Liver (tissue), 9 donors: Measurements from ENCODE around the gene MAD2L1BP. TPM values are rescaled to one million over a fixed set of nuclear protein-coding genes. Genes with fewer than 3 reads are reported as not detected.

Source experiments
- DNase-seq: peaks from one replicate; pipeline ENCODE4 v3.0.0-alpha.2; 2017; ENCODE audit warnings: low spot score
- H3K27ac ChIP-seq, 2 donors: one replicate each; pipeline ENCODE4 v1.7.0; 2013; ENCODE audit warnings: inconsistent platforms in 2 of 2, low read length in 2 of 2, control low read depth in 1 of 2, low read depth in 1 of 2, mild to moderate bottlenecking in 1 of 2
- H3K27me3 ChIP-seq, 4 donors: one replicate each; pipeline versions ENCODE4 v1.6.1 to v1.7.0; 2013; ENCODE audit warnings: low read length in 3 of 4, inconsistent platforms in 1 of 4, mild to moderate bottlenecking in 1 of 4, moderate library complexity in 1 of 4; ENCODE audit not compliant: control insufficient read depth in 4 of 4, insufficient read depth in 4 of 4
- H3K36me3 ChIP-seq, 4 donors: one replicate each; pipeline versions ENCODE4 v1.6.1 to v1.7.0; 2013; ENCODE audit warnings: low read length in 3 of 4, mild to moderate bottlenecking in 3 of 4, low read depth in 1 of 4, moderate library complexity in 1 of 4; ENCODE audit not compliant: control insufficient read depth in 4 of 4, insufficient read depth in 3 of 4
- H3K4me1 ChIP-seq, 4 donors: one replicate each; pipeline versions ENCODE4 v1.6.1 to v1.7.0; 2013; ENCODE audit warnings: low read length in 3 of 4, mild to moderate bottlenecking in 3 of 4, moderate library complexity in 1 of 4; ENCODE audit not compliant: control insufficient read depth in 4 of 4, insufficient read depth in 4 of 4
- H3K4me3 ChIP-seq, 3 donors: one replicate each; pipeline versions ENCODE4 v1.6.1 to v1.7.0; 2013; ENCODE audit warnings: low read length in 3 of 3, control low read depth in 1 of 3, low read depth in 1 of 3, mild to moderate bottlenecking in 1 of 3
- H3K9ac ChIP-seq, 2 donors: one replicate each; pipeline ENCODE4 v1.7.0; 2013; ENCODE audit warnings: low read length in 2 of 2, mild to moderate bottlenecking in 2 of 2, moderate library complexity in 2 of 2, control low read depth in 1 of 2, low read depth in 1 of 2
- H3K9me3 ChIP-seq, 4 donors: one replicate each; pipeline versions ENCODE4 v1.6.1 to v1.7.0; 2013; ENCODE audit warnings: low read length in 3 of 4; ENCODE audit not compliant: control insufficient read depth in 4 of 4
- ATF3 ChIP-seq: IDR thresholded peaks from 2 replicates; pipeline ENCODE4 v1.6.1; 2016; ENCODE audit warnings: antibody characterized with exemption
- FOXA2 ChIP-seq: IDR thresholded peaks from 2 replicates; pipeline ENCODE4 v1.6.1; 2016; ENCODE audit warnings: antibody characterized with exemption
- GABPA ChIP-seq, 2 donors: IDR thresholded peaks in 1 of 2; conservative IDR thresholded peaks in 1 of 2; 2 replicates each; pipeline ENCODE4 v1.6.1; 2016; ENCODE audit warnings: antibody characterized with exemption in 2 of 2, mild to moderate bottlenecking in 1 of 2, moderate library complexity in 1 of 2
- HNF4A ChIP-seq, 2 donors: conservative IDR thresholded peaks; 2 replicates each; pipeline ENCODE4 v1.6.1; 2016; ENCODE audit warnings: antibody characterized with exemption in 2 of 2, mild to moderate bottlenecking in 2 of 2
- HNF4G ChIP-seq: IDR thresholded peaks from 2 replicates; pipeline ENCODE4 v1.6.1; 2016; ENCODE audit warnings: antibody characterized with exemption
- MAX ChIP-seq: IDR thresholded peaks from 2 replicates; pipeline ENCODE4 v1.6.1; 2016; ENCODE audit warnings: antibody characterized with exemption
- NR2F2 ChIP-seq: IDR thresholded peaks from 2 replicates; pipeline ENCODE4 v1.6.1; 2016; ENCODE audit warnings: antibody characterized with exemption
- RAD21 ChIP-seq, 2 donors: IDR thresholded peaks; 2 replicates each; pipeline ENCODE4 v1.6.1; 2016; ENCODE audit warnings: antibody characterized with exemption in 2 of 2, mild to moderate bottlenecking in 2 of 2
- REST ChIP-seq: IDR thresholded peaks from 2 replicates; pipeline ENCODE4 v1.6.1; 2016; ENCODE audit warnings: antibody characterized with exemption, mild to moderate bottlenecking
- RXRA ChIP-seq, 2 donors: IDR thresholded peaks; 2 replicates each; pipeline ENCODE4 v1.6.1; 2017 to 2018; ENCODE audit warnings: antibody characterized with exemption in 2 of 2, mild to moderate bottlenecking in 1 of 2
- SP1 ChIP-seq: IDR thresholded peaks from 2 replicates; pipeline ENCODE4 v1.6.1; 2018; ENCODE audit warnings: antibody characterized with exemption, mild to moderate bottlenecking
- TAF1 ChIP-seq: conservative IDR thresholded peaks from 2 replicates; pipeline ENCODE4 v1.6.1; 2016; ENCODE audit warnings: antibody characterized with exemption, mild to moderate bottlenecking
- ZBTB33 ChIP-seq: IDR thresholded peaks from 2 replicates; pipeline ENCODE4 v1.6.1; 2016; ENCODE audit warnings: antibody characterized with exemption
- WGBS: extraction: QIAGEN DNeasy Blood & Tissue Kit; methylation state at CpG from one replicate; pipeline ENCODE4 v1.1.7; 2013; 5-methylcytosine and 5-hydroxymethylcytosine counted together
- polyA plus RNA-seq, 2 donors: library from polyadenylated mRNA; stranded (reverse) in 1 of 2; unstranded in 1 of 2; fragments of 200-250 nt in 1 of 2; fragments of >200 nt in 1 of 2; fragmentation: Nextera tagmentation in 1 of 2; extraction: Ambion mirVana in 1 of 2; gene quantifications; one replicate each; pipeline versions ENCODE4 v1.2.1 to v1.2.3, GENCODE V29; 2013 to 2015
- total RNA-seq, 2 donors: library from RNA; depleted of rRNA; stranded (reverse); fragments of >200 nt; gene quantifications; one replicate each; pipeline ENCODE4 v1.2.3, GENCODE V29; 2014
- donor health status: healthy.
- donor health status: healthy.
- donor health status: healthy.
- donor health status: healthy.
- donor health status: healthy.

MAD2L1BP gene
- total and polyA plus RNA-seq, 4 donors: 11.2 to 17.3 (median 16.1) TPM

- Histone ChIP-seq H3K9me3 (no peaks in the 10 kb centered on the region), H3K27me3 (no peaks in the 10 kb centered on the region), H3K9ac (no peak overlapping the region), H3K4me1 (no peaks in the 10 kb centered on the region), H3K36me3 (peaks cover 7 to 21% (median 15%) of the 10 kb centered on the region in 4 donors), H3K4me3 (no peak overlapping the region), H3K27ac (no peak overlapping the region)
- TF ChIP-seq RAD21 (IDR thresholded peaks at IDR 0.05) (no peak), MAX (no peak), HNF4G (no peak), TAF1 (no peak), SP1 (no peak)
- WGBS: 98% methylated on average over 2 of the region's 2 CpGs
- DNase-seq: no peak
Measured at GRCh38 chr6:43604174-43604573, 31.5 kb upstream of the MAD2L1BP start.

- no peak for DNase-seq
- no peaks in the 10 kb centered on the region for H3K27me3 ChIP-seq
- no peak for TF ChIP-seq HNF4A (conservative IDR thresholded peaks at IDR 0.05)
- no peak for TF ChIP-seq FOXA2
- TF ChIP-seq REST: no peak
- no peak for TF ChIP-seq HNF4G
- TF ChIP-seq GABPA (IDR thresholded peaks at IDR 0.05 in 1 of 2, conservative IDR thresholded peaks at IDR 0.05 in 1 of 2): no peak
- no peak for TF ChIP-seq ZBTB33
- no peak for TF ChIP-seq SP1
- no peak for TF ChIP-seq NR2F2
- no peak for TF ChIP-seq RXRA (IDR thresholded peaks at IDR 0.05)
- TF ChIP-seq RAD21 (IDR thresholded peaks at IDR 0.05): no peak
- no peak for TF ChIP-seq ATF3
- no peak overlapping the region for H3K27ac ChIP-seq
- peaks cover 7 to 20% (median 18%) of the 10 kb centered on the region in 4 donors for H3K36me3 ChIP-seq
- no peaks in the 10 kb centered on the region for H3K4me1 ChIP-seq
- no peaks in the 10 kb centered on the region for H3K9me3 ChIP-seq
- 94% methylated on average over 2 of the region's 2 CpGs for WGBS
- H3K9ac ChIP-seq: no peak overlapping the region
- H3K4me3 ChIP-seq: no peak overlapping the region
Measured at GRCh38 chr6:43606019-43606418, 29.6 kb upstream of the MAD2L1BP start.
